Liver (tissue), 3 donors: ENCODE measurements around the gene ARID5B.

Experiments
- HNF4A ChIP-seq, 2 donors: conservative IDR thresholded peaks; 2 replicates each; pipeline ENCODE4 v1.6.1; 2016; ENCODE audit warnings: antibody characterized with exemption in 2 of 2, mild to moderate bottlenecking in 2 of 2
- TAF1 ChIP-seq: conservative IDR thresholded peaks from 2 replicates; pipeline ENCODE4 v1.6.1; 2016; ENCODE audit warnings: antibody characterized with exemption, mild to moderate bottlenecking
- TF ChIP-seq, protein P1 (sequence below): IDR thresholded peaks from 2 replicates; pipeline ENCODE4 v1.6.1; 2016; ENCODE audit warnings: antibody characterized with exemption
- TF ChIP-seq, protein P2 (sequence below): fragments of 150-350 bp; IDR thresholded peaks from 2 replicates; pipeline ENCODE4 v1.5.1; 2017; ENCODE audit warnings: improper control_type of control experiment, low read depth, low read length; ENCODE audit not compliant: missing input control
- donor health status: healthy.
- donor health status: healthy.

DNA sequence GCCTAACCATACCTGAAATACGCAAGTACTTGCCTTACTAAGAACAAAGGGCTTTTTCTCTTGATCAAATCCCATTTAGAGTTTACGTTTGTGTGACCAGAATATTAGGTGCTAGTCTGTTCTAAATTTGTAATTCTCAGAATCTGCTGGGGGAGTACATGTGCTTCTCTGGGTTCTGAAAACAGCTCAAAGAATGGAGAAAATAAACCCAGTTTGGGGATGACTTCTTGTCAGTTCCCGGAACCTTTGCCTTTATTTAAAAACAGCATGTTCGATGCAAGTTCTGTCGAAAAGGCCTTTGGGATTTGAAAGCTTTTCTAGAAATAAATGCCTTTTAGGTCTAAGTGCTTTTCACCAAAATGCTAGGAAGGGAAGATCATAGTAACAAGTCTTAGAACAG is 147.0 kb downstream of the ARID5B start:
- no peak for TF ChIP-seq HNF4A (conservative IDR thresholded peaks at IDR 0.05)
- TF ChIP-seq, protein P1, sequence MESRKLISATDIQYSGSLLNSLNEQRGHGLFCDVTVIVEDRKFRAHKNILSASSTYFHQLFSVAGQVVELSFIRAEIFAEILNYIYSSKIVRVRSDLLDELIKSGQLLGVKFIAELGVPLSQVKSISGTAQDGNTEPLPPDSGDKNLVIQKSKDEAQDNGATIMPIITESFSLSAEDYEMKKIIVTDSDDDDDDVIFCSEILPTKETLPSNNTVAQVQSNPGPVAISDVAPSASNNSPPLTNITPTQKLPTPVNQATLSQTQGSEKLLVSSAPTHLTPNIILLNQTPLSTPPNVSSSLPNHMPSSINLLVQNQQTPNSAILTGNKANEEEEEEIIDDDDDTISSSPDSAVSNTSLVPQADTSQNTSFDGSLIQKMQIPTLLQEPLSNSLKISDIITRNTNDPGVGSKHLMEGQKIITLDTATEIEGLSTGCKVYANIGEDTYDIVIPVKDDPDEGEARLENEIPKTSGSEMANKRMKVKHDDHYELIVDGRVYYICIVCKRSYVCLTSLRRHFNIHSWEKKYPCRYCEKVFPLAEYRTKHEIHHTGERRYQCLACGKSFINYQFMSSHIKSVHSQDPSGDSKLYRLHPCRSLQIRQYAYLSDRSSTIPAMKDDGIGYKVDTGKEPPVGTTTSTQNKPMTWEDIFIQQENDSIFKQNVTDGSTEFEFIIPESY = no peak
- TF ChIP-seq, protein P2, sequence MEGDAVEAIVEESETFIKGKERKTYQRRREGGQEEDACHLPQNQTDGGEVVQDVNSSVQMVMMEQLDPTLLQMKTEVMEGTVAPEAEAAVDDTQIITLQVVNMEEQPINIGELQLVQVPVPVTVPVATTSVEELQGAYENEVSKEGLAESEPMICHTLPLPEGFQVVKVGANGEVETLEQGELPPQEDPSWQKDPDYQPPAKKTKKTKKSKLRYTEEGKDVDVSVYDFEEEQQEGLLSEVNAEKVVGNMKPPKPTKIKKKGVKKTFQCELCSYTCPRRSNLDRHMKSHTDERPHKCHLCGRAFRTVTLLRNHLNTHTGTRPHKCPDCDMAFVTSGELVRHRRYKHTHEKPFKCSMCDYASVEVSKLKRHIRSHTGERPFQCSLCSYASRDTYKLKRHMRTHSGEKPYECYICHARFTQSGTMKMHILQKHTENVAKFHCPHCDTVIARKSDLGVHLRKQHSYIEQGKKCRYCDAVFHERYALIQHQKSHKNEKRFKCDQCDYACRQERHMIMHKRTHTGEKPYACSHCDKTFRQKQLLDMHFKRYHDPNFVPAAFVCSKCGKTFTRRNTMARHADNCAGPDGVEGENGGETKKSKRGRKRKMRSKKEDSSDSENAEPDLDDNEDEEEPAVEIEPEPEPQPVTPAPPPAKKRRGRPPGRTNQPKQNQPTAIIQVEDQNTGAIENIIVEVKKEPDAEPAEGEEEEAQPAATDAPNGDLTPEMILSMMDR = no peak
- TF ChIP-seq TAF1 = no peak
